SU-DHL-6 (cell line): ENCODE measurements around the gene TTC4.

Experiments
- EZH2phosphoT487 ChIP-seq: fragments of 200-600 bp; sonication (generic), shearing (Covaris generic); conservative IDR thresholded peaks from 2 replicates; pipeline ENCODE4 v1.6.1; 2018; ENCODE audit warnings: mild to moderate bottlenecking, antibody characterized with exemption, low read length, moderate library complexity, mixed read lengths
- TF ChIP-seq, protein P1 (sequence below): fragments of 200-600 bp; sonication (generic); IDR thresholded peaks from one replicate; pipeline ENCODE4 v1.5.1; 2017; ENCODE audit warnings: antibody characterized with exemption, mild to moderate bottlenecking, low read length, moderate library complexity; ENCODE audit not compliant: insufficient read depth, poor library complexity, severe bottlenecking

DNA sequence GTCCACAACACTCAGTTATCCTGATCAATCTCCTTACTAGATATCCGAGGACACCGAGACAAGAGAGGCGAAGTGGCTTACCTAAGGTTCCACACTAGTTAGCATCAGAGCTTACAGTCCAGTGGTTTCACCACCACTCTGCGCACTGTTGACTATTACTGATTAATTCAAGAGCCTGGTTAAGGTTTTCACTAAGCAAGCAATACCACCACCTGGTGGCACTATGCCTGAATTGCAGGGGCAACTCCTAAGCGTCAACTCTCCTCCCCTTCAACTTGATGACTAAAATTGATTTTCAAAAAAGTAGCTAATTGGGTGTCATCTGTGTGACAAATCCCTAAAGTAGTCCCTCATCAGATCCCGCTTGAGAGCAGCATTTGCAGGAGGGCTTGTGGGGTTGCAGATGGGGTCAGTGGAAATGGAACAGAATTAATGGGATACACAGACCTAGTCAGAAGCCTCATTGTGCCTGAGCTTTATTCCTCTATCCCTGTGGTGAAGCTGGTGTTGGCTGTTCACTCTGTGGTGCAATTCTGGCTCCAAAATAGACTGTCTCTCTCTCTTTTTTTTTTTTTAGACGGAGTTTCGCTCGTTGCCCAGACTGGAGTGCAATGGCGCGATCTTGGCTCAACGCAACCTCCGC lies 76.3 kb downstream of the TTC4 start:
- TF ChIP-seq, protein P1, sequence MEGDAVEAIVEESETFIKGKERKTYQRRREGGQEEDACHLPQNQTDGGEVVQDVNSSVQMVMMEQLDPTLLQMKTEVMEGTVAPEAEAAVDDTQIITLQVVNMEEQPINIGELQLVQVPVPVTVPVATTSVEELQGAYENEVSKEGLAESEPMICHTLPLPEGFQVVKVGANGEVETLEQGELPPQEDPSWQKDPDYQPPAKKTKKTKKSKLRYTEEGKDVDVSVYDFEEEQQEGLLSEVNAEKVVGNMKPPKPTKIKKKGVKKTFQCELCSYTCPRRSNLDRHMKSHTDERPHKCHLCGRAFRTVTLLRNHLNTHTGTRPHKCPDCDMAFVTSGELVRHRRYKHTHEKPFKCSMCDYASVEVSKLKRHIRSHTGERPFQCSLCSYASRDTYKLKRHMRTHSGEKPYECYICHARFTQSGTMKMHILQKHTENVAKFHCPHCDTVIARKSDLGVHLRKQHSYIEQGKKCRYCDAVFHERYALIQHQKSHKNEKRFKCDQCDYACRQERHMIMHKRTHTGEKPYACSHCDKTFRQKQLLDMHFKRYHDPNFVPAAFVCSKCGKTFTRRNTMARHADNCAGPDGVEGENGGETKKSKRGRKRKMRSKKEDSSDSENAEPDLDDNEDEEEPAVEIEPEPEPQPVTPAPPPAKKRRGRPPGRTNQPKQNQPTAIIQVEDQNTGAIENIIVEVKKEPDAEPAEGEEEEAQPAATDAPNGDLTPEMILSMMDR = peak; percentile 90
- TF ChIP-seq EZH2phosphoT487 = no peak
